A549 (cell line): ENCODE results near the gene ZDHHC11B. TPM values are rescaled to one million over a fixed set of nuclear protein-coding genes. Genes with fewer than 3 reads are reported as not detected.
A peak's percentile ranks its signal among the peaks of the same experiment; 100 is the strongest.

Experiments used
- ATAC-seq, 2 experiments: fragments of 200-7000 bp in 1 of 2; fragments of >200 bp in 1 of 2; cut with Nextera tagmentation in 1 of 2; cut with Tn5 transposase in 1 of 2; 3 replicates each; pipeline versions ENCODE4 v1.8.0 to v1.9.1; 2018 to 2020; ENCODE audit warnings: mild to moderate bottlenecking in 1 of 2, moderate library complexity in 1 of 2
- CTCF ChIA-PET: fragments of 300-600 bp; sonication (Branson Sonifier 250); formaldehyde crosslinking; extraction: SDS; loops from one replicate; lab custom pipeline; 2021; ENCODE audit warnings: antibody characterized with exemption, inconsistent platforms; lab: Yijun Ruan, JAX
- POLR2A ChIA-PET: fragments of 350-600 bp; formaldehyde crosslinking; extraction: SDS; loops from one replicate; lab custom pipeline; 2021; ENCODE audit warnings: antibody characterized with exemption, inconsistent platforms; lab: Yijun Ruan, JAX
- DNase-seq, 2 experiments: peaks; one replicate each; pipeline versions ENCODE4 v3.0.0 to v3.0.0-alpha.2; 2011 to 2016; ENCODE audit warnings: low read depth in 1 of 2, low spot score in 1 of 2
- FAIRE-seq: peaks from 2 replicates; lab custom pipeline; 2011; peaks lifted over from hg19 to GRCh38; lab: Jason Lieb, UNC
- H3K27ac ChIP-seq, 2 experiments: fragments of >200 bp; sonication (Bioruptor Twin); formaldehyde crosslinking; 3 replicates each; pipeline ENCODE4 v1.5.1; 2016 to 2017
- H3K4me1 ChIP-seq: fragments of >200 bp; sonication (Bioruptor Twin); formaldehyde crosslinking; 3 replicates; pipeline ENCODE4 v1.6.1; 2016
- H3K4me2 ChIP-seq: fragments of >200 bp; sonication (Bioruptor Twin); formaldehyde crosslinking; 3 replicates; pipeline ENCODE4 v1.6.1; 2016
- H3K4me3 ChIP-seq: fragments of >200 bp; sonication (Bioruptor Twin); formaldehyde crosslinking; 3 replicates; pipeline ENCODE4 v1.5.1; 2016
- H3K9me3 ChIP-seq: fragments of >200 bp; sonication (Bioruptor Twin); formaldehyde crosslinking; 3 replicates; pipeline ENCODE4 v1.6.1; 2016
- CBX2 ChIP-seq: fragments of 200-600 bp; sonication (generic); IDR thresholded peaks from 2 replicates; pipeline ENCODE4 v1.6.1; 2016; ENCODE audit warnings: low read depth, mild to moderate bottlenecking, borderline replicate concordance
- CEBPB ChIP-seq, 2 experiments: fragments of >200 bp in 1 of 2; sonication (Bioruptor Twin) in 1 of 2; formaldehyde crosslinking in 1 of 2; IDR thresholded peaks; 2 replicates each; pipeline ENCODE4 v1.6.1; 2012 to 2016
- E2F6 ChIP-seq: IDR thresholded peaks from 2 replicates; pipeline ENCODE4 v1.6.1; 2012; ENCODE audit warnings: low read depth, borderline replicate concordance
- JUNB ChIP-seq: fragments of >200 bp; sonication (Bioruptor Twin); formaldehyde crosslinking; IDR thresholded peaks from 2 replicates; pipeline ENCODE4 v1.6.1; 2016
- KDM5A ChIP-seq: fragments of 200-600 bp; sonication (generic); IDR thresholded peaks from 2 replicates; pipeline ENCODE4 v1.6.1; 2016; ENCODE audit warnings: antibody characterized with exemption, mild to moderate bottlenecking
- MAZ ChIP-seq: fragments of 150-350 bp; IDR thresholded peaks from 2 replicates; pipeline ENCODE4 v1.6.1; 2014; ENCODE audit warnings: antibody characterized with exemption, low read depth, low read length, borderline replicate concordance
- PBX3 ChIP-seq: IDR thresholded peaks from 2 replicates; pipeline ENCODE4 v1.6.1; 2012
- REST ChIP-seq: fragments of 200-600 bp; sonication (generic); IDR thresholded peaks from 2 replicates; pipeline ENCODE4 v1.6.1; 2016; ENCODE audit warnings: antibody characterized with exemption, mild to moderate bottlenecking, moderate library complexity
- RNF2 ChIP-seq: fragments of 200-600 bp; sonication (generic); IDR thresholded peaks from 2 replicates; pipeline ENCODE4 v1.6.1; 2016; ENCODE audit warnings: low read depth, mild to moderate bottlenecking, antibody characterized with exemption, moderate library complexity, borderline replicate concordance
- SMC3 ChIP-seq: fragments of >200 bp; sonication (Bioruptor Twin); formaldehyde crosslinking; IDR thresholded peaks from 3 replicates; pipeline ENCODE4 v1.6.1; 2018; ENCODE audit warnings: inconsistent platforms
- ZFP36 ChIP-seq: fragments of 450-650 bp; IDR thresholded peaks from 2 replicates; pipeline ENCODE4 v1.6.1; 2014; ENCODE audit warnings: borderline replicate concordance; ENCODE audit not compliant: partially characterized antibody
- ZNF302 ChIP-seq: fragments of 250-450 bp; sonication (Bioruptor Pico); IDR thresholded peaks from 2 replicates; pipeline ENCODE4 v1.9.0; 2021; ENCODE audit warnings: inconsistent platforms, mild to moderate bottlenecking, moderate library complexity
- ZSCAN20 ChIP-seq: fragments of 250-450 bp; sonication (Bioruptor Pico); IDR thresholded peaks from 2 replicates; pipeline ENCODE4 v1.8.0; 2022; ENCODE audit warnings: mild to moderate bottlenecking, moderate library complexity
- WGBS: methylation state at CpG from one replicate; pipeline ENCODE4 v1.1.6; 2017; ENCODE audit errors: missing lambda C conversion rate; 5-methylcytosine and 5-hydroxymethylcytosine counted together
- polyA plus RNA-seq, 4 experiments: library from polyadenylated mRNA; depleted of rRNA in 3 of 4; stranded (reverse); fragments of >200 nt; fragmentation: RNase III in 1 of 4; extraction: RNeasy Plus Mini Kit Qiagen cat#74134 plus additional on column Dnase treatment in 1 of 4; gene quantifications; 2 replicates in 3 of 4; 3 replicates in 1 of 4; pipeline ENCODE4 v1.2.3, GENCODE V29; 2011 to 2017

Gene ZDHHC11B
- polyA plus RNA-seq, 2 of the 4 experiments (the other 2 are of a cell fraction) = 0.18 to 1.0 TPM

GRCh38 chr5:759781-760362 lies 24.7 kb downstream of the ZDHHC11B start:
- no peaks in the 10 kb centered on the region for H3K9me3 ChIP-seq
- TF ChIP-seq CEBPB (IDR thresholded peaks at IDR 0.05) (no peak), KDM5A (no peak), ZFP36 (no peak), CBX2 (no peak), SMC3 (no peak), ZSCAN20 (CRISPR knock-in tag) (no peak)
- WGBS = 84% methylated on average over 22 of the region's 22 CpGs
- no peak for ATAC-seq
- POLR2A ChIA-PET = no interaction called here
- H3K4me3 ChIP-seq = no peak overlapping the region
- FAIRE-seq = no peak
- 0 out of 6 replicates have a peak overlapping the region, but pooled peaks of 1 of the 2 experiments have one; percentile 13 for H3K27ac ChIP-seq
- CTCF ChIA-PET = no interaction called here
- no peak for DNase-seq
- H3K4me1 ChIP-seq = peaks cover 17% of the 10 kb centered on the region; the same call in 2 of the 3 replicates
- no peak overlapping the region for H3K4me2 ChIP-seq

- no peak for FAIRE-seq
These were observed 25.3 kb downstream of the ZDHHC11B start for GRCh38 chr5:759111-759751.

More at GRCh38 chr5:759111-759751, 25.3 kb downstream of the ZDHHC11B start:
- Histone ChIP-seq H3K27ac (peak overlapping the region in 1 of 2 experiments; percentile 13; a peak in 1 of 6 replicates), H3K4me1 (peaks cover 17% of the 10 kb centered on the region; the same call in 2 of the 3 replicates), H3K4me3 (no peak overlapping the region), H3K4me2 (peak overlapping the region; percentile 59), H3K9me3 (no peaks in the 10 kb centered on the region)
- 50% methylated on average over 33 of the region's 33 CpGs for WGBS
- ChIA-PET POLR2A (no interaction called here), CTCF (interaction anchor here (1.1 kb wide), 1 partner anchor 87 kb away, joined by 4 read pairs; no protein-coding TSS in a partner anchor)
- TF ChIP-seq SMC3 = no peak
- no peak for TF ChIP-seq JUNB
- TF ChIP-seq RNF2 = no peak
- no peak for TF ChIP-seq MAZ
- no peak for TF ChIP-seq PBX3
- TF ChIP-seq ZSCAN20 (CRISPR knock-in tag) = no peak
- TF ChIP-seq REST = no peak
- TF ChIP-seq E2F6 = no peak
- no peak for TF ChIP-seq ZNF302 (CRISPR knock-in tag)
- peak; percentile 60 to 82 for ATAC-seq
- peak; percentile 81 to 84 for DNase-seq
